Stimulated activated CD4-positive, alpha-beta T cell treated with anti-CD3 and anti-CD28 coated beads, Interleukin-12 subunit alpha, Interleukin-12 subunit beta, amount 100 ng/mL, for 4 hours (primary cell): Measurements from ENCODE around the gene FYN.
"Not testable (repeated sequence)": the region's sequence is repeated elsewhere in the genome, so short reads cannot be mapped to it uniquely, and the experiment has no call there.

Experiments
- DNase-seq: peaks from one replicate; pipeline ENCODE4 v3.0.0-alpha.2; 2020

The FYN gene

GRCh38 chr6:111873178-111874024, at the start of gene FYN:
Gene FYN (minus strand): TSS chr6:111873452. CDS start chr6:111720051, 153,401 bp downstream.
- peak; percentile 100 for DNase-seq

DNA sequence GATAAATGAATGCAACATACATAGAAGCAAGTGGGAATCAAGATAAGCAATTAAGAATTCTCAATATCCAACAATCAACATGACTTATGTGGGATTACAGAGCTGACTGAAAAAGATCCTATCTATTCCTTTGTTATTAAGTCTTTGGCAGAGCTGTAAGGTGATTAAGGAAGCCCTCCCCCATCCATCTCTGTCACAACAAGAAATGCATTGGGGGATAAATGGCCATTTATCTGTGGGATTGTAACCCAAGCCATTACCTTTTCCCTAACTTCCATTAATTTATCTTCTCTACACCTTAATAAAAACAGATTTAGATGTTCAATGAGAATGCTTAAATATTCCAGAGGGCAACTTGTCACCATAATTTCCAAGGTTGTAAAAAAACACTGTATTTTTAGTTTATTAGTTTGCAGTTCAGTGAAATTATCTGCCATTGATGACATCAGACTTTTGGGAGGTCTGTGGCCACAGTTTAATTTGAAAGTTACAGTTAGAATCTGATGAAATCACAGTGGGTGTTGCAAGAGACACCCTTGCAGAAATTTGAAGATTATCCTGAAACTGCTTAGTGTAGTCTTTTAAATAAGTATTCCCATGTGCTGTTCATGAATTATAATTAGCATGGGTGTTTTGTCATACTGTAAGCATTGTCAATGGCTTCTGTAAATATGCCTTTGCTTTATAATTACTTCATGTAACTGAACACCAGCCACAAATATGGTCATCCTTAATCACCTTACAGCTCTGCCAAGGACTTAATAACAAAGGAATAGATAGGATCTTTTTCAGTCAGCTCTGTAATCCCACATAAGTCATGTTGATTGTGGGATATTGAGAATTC, 49.4 kb upstream of the FYN start:
- no peak for DNase-seq

DNA sequence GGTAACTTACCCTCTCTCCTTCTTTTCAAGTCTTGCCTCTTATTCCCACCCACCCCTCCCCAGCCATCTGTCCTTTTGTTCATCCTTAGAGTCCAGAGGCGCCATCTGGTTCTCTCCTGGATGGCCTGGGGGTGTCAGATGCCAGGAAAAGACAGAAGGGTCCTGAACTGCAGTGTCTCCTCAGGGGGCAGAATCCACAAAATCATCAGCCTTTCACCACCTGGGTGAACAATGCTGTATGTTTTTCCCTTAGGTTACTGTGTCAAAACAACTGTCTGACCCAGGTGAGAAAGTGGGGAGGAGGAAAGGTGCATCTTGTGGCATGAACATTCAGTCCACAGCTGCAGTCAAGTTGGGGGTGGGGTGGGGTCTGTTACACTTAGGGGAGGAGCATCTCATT, 47.9 kb upstream of the FYN start:
- DNase-seq: no peak

DNA sequence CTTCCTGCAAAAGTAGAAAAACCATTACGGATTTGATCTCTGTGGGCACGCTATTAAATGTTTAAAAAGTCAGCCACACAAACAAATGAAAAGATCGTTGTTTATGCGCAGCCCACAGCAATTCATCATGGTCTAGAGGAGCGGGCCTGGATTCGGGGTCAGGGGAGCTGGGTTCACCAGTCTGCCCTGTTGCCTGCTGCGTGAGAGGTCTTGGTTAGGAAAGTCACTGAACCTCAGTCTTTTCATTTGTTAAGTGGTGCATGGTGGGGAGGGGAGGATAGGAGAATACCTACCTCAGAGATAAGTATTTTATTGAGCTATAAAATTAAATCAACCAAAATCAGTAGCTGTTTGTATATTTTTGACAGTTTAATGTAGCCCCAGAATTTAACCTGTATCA, 47.3 kb upstream of the FYN start:
- no peak for DNase-seq

DNA sequence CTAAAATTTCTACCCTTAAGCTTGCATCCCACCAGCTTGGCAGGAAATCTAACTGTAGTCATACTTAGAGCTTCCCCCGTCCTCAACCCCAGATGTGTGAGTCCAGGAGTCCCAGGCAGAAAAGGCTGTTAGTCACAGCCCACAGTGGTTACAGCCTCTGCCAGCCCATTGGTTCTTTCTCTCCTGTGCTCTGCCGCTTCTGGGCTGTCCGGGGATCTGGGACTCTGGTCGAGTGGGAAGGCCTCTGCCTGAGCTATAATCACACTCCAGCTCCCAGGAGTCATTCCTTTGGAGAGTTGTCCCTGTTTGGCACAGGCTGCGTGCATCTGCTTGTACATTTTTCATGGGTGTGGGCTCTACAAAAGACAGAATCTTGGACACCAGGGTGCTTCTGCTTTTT, 45.6 kb upstream of the FYN start:
- no peak for DNase-seq

GRCh38 chr6:111916747-111917146, 43.5 kb upstream of the FYN start:
- DNase-seq: no peak

DNA sequence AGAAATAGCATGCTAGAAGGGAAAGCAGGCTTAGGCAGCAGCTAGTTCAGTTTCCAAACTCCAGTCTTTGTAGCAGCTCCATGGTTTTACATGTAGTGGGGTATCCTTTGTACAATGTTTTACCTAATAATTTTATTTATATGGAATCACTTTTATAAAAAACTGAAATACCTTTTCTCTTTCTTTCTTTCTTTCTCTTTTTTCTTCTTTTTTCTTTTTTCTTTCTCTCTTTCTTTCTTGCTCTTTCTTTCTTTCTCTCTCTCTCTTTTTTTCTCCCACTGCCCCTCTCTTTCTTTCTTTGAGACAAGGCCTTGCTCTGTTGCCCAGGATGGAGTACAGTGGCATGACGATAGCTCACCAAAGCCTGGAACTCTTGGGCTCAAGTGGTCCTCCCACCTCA, 41.4 kb upstream of the FYN start:
- DNase-seq: no peak

DNA sequence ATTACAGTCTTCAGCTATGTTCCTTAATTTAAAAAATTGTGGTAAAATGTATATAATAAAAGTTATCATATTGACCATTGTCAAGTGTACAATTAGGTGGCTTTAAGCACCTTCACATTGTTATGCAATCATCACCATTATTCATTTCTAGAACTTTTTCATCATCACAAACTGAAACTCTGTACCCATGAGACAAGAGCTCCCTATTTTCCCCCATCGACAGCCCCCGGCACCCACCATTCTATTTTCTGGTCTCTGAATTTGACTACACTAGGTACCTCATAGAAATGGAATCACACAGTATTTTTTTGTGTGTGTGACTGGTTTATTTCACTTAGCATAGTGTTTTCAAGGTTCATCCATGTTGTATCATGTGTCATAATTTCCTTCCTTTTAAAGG, 39.7 kb upstream of the FYN start:
- no peak for DNase-seq

- DNase-seq: no peak
These were observed 38.2 kb upstream of the FYN start for GRCh38 chr6:111911428-111911827.

- no peak for DNase-seq
These were observed 36.0 kb upstream of the FYN start for GRCh38 chr6:111909238-111909637.

DNA sequence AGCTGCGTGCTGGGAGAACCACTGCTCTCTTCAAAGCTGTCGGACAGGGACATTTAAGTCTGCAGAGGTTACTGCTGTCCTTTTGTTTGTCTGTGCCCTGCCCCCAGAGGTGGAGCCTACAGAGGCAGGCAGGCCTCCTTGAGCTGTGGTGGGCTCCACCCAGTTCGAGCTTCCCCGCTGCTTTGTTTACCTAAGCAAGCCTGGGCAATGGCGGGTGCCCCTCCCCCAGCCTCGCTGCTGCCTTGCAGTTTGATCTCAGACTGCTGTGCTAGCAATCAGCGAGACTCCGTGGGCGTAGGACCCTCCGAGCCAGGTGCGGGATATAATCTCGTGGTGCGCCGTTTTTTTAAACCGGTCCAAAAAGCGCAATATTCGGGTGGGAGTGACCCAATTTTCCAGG, 35.1 kb upstream of the FYN start:
- DNase-seq: not testable (repeated sequence)

DNA sequence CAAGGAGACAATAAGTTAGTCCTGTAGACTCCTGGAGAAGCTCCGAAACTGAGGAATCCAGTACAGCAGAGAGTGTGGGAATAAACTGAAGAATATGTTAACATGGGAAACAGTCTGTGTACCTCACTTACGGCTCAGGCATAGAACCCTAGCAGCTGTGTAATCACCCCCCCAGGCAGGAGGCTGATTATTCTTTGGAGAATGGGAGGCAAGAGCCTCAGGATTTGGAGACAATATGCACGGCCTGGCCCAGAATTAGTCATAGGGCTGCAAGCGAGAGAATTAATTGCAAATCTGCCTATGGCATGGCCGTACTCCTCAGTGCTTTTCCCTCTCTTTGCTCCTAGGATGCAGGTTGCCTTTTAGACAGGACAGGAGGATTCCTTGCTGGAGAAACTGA, 27.5 kb upstream of the FYN start:
- no peak for DNase-seq

DNA sequence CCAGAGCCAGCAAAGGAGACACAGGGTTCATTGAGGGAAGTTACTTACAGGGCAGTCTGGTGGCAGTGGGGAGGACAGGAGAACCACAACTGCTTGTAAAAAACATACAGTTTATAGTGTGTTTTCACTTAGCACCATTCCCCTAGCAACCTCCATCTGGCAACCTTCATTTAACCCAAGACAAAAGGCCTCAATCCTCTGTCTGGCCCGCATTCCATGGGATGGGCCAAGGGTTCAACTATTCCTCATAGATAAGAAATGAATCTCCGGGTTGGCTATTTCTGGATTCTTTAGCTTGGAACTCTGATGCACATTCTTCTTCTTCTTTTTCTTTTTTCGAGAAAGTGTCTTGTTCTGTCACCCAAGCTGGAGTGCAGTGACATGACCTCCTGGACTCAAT, 26.3 kb upstream of the FYN start:
- no peak for DNase-seq

- no peak for DNase-seq
These were observed 25.2 kb upstream of the FYN start for GRCh38 chr6:111898452-111898851.

GRCh38 chr6:111894951-111895350, 21.7 kb upstream of the FYN start:
- DNase-seq: no peak

GRCh38 chr6:111894272-111894671, 21.0 kb upstream of the FYN start:
- no peak for DNase-seq

DNA sequence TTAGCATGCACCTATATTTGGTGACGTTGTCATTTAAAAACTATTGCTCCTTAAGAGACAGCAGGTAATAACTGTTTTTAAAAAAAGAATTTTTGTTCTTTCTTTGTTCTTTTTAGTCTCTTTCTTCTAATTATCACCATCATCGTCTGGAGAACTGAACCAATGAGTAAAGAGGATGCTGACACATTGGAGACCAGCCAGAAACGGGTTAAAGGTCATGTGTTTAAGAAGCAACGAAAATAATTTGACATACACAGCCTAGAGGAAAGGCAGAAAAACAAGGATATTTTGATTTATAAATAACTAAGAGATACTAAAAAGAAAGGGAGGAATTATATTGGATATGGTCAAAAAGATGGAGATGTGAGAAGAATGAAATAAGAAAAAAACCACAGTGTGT, 19.2 kb upstream of the FYN start:
- DNase-seq: no peak

DNA sequence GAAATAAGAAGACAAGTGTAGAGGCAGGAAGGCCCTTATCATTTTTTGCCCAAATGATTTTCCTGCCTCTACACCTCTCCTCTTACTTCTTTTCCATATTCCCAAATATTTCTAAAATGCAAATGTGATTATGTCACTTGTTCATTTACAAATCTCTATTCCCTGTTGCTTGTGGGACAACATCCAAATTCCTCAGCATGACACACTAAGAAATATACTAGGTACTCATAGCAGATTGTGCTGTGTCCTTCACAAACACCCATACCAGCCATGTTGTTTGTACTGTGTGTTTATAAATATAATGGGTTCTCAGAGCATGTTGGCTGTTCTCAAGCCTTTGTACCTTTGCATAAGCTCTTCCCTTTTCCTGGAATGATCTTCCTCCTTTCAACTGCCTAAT, 17.7 kb upstream of the FYN start:
- DNase-seq: no peak

- no peak for DNase-seq
These were observed 15.9 kb upstream of the FYN start for GRCh38 chr6:111888928-111889695.

DNA sequence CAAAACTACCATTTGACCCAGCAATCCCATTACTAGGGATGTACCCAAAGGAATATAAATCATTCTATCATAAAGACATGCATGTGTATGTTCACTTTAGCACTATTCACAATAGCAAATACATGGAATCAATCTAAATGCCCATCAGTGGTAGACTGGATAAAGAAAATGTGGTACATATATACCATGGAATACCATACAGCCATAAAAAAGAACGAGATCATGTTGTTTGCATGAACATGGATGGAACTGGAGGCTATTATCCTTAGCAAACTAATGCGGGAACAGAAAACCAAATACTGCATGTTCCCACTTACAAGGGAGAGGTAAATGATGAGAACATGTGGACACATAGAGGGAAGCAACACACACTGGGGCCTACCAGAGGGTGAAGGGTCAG, 13.5 kb upstream of the FYN start:
- not testable (repeated sequence) for DNase-seq

DNA sequence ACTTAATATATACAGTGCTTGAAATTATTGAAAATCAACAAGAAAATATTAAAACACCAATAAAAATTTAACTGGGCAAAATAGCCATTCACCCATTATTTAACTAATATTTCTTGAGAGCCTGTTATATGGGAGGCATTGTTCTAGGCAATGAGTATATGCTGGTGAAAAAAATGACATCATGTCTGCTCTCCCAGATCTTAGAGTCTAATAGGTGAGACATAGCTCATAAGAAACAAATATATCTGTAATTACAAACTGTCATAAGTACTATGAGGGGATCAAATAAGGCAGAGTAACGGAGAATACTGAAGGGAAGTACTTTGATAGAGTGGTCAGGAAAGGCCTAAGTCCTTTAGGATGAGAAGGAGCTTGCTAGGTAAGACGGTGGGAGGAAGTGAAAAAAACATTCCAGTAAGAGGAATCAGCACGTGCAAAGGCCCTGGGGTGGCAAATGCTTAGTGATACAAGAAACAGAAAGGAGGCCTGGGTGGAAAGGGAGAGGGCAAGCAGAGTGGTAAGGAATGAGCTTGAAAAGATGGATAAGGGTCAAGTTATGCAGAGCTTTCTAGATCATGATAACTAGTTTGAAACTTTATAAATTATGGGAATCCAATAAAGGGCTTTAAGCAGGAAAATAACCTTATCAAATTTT, 12.2 kb upstream of the FYN start:
- no peak for DNase-seq

DNA sequence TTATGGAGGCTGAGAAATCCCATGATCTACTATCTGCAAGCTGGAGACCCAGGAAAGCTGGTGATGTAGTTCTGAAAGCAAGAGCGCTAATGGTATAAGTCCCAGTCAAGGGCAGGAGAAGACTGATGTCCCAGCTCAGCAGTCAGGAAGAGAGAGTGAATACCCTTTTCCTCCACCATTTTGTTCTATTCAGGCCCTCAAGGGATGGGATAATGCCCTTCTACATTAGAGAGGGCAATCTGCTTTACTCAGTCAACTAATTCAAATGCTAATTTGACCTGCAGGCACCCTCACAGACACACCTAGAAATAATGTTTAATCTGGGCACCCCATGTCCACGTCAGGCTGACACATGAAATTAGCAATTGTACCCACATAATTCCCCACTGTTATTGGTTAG, 10.8 kb upstream of the FYN start:
- no peak for DNase-seq
